A673 (cell line): ENCODE measurements around the gene TNFRSF11A. TPM values are rescaled to one million over a fixed set of nuclear protein-coding genes. Genes with fewer than 3 reads are reported as not detected.

Experiments
- BruUV-seq: library from RNA; stranded (reverse); fragments of 400-500 nt; replicated peaks from 2 replicates; lab custom pipeline; 2021; lab: Mats Ljungman, UMichigan
- CTCF ChIA-PET: fragments of 300-600 bp; sonication (Branson Sonifier 250); formaldehyde crosslinking; loops from one replicate; lab custom pipeline; 2022; ENCODE audit warnings: antibody characterized with exemption; lab: Charles Lee
- POLR2A ChIA-PET: fragments of 300-600 bp; sonication (Branson Sonifier 250); formaldehyde crosslinking; loops from one replicate; lab custom pipeline; 2022; ENCODE audit warnings: antibody characterized with exemption; ENCODE audit not compliant: low non-redundant PET; lab: Charles Lee
- DNase-seq: peaks from one replicate; pipeline ENCODE4 v3.0.0-alpha.2; 2015; ENCODE audit warnings: low spot score
- H3K27ac ChIP-seq: fragments of 200-600 bp; sonication (generic); 2 replicates; pipeline ENCODE4 v1.5.1; 2016; ENCODE audit warnings: mixed run types, low read depth, mild to moderate bottlenecking, mixed read lengths, antibody characterized with exemption, low read length; ENCODE audit not compliant: poor library complexity, severe bottlenecking
- H3K27me3 ChIP-seq: fragments of 200-600 bp; sonication (generic); replicated peaks from 2 replicates; pipeline ENCODE4 v1.6.1; 2017; ENCODE audit warnings: mixed run types, low read depth, mild to moderate bottlenecking, mixed read lengths, antibody characterized with exemption, low read length; ENCODE audit not compliant: insufficient read depth, poor library complexity
- H3K36me3 ChIP-seq: fragments of 200-600 bp; sonication (generic); 2 replicates; pipeline ENCODE4 v1.6.1; 2016; ENCODE audit warnings: mixed run types, mild to moderate bottlenecking, mixed read lengths, antibody characterized with exemption, low read length; ENCODE audit not compliant: insufficient read depth, poor library complexity, severe bottlenecking
- H3K4me1 ChIP-seq: fragments of 200-600 bp; sonication (generic); 2 replicates; pipeline ENCODE4 v1.6.1; 2017; ENCODE audit warnings: mixed run types, mild to moderate bottlenecking, mixed read lengths, antibody characterized with exemption, low read length; ENCODE audit not compliant: insufficient read depth, poor library complexity, severe bottlenecking
- H3K4me3 ChIP-seq: fragments of 200-600 bp; sonication (generic); 2 replicates; pipeline ENCODE4 v1.5.1; 2016; ENCODE audit warnings: low read depth, mixed run types, mild to moderate bottlenecking, mixed read lengths, low read length; ENCODE audit not compliant: poor library complexity, severe bottlenecking
- H3K9me3 ChIP-seq: fragments of 200-600 bp; sonication (generic); 2 replicates; pipeline ENCODE4 v1.6.1; 2016; ENCODE audit warnings: mixed run types, low read depth, mild to moderate bottlenecking, mixed read lengths, antibody characterized with exemption, low read length; ENCODE audit not compliant: poor library complexity, severe bottlenecking
- CTCF ChIP-seq: fragments of 300-800, 200-600 bp; sonication (generic); conservative IDR thresholded peaks from 2 replicates; pipeline ENCODE4 v1.5.1; 2017; ENCODE audit warnings: low read depth, mild to moderate bottlenecking, antibody characterized with exemption, low read length, moderate library complexity, mixed read lengths
- EZH2 ChIP-seq: fragments of 200-600 bp; sonication (generic); IDR thresholded peaks from 2 replicates; pipeline ENCODE4 v1.6.1; 2017; ENCODE audit warnings: borderline replicate concordance, low read depth, mild to moderate bottlenecking, mixed read lengths, antibody characterized with exemption, low read length; ENCODE audit not compliant: poor library complexity, severe bottlenecking
- intact Hi-C: fragments of 100-400 bp; cut with micrococcal nuclease; formaldehyde crosslinking; loops from one replicate; pipeline ENCODE4 v1.10.0; 2022; ENCODE audit not compliant: unreplicated experiment
- total RNA-seq: library from RNA; stranded (reverse); gene quantifications from 2 replicates; pipeline ENCODE4 v1.2.3, GENCODE V29; 2021

TNFRSF11A gene
- total RNA-seq, 1 experiment from 2014 or later = 0.37 TPM

GRCh38 chr18:62294073-62294472 is 31.0 kb upstream of the TNFRSF11A start:
- no peak overlapping the region for H3K4me3 ChIP-seq
- intact Hi-C loops = no loop called here
- POLR2A ChIA-PET = no interaction called here
- TF ChIP-seq EZH2 = no peak
- no peak for TF ChIP-seq CTCF
- H3K4me1 ChIP-seq = no peaks in the 10 kb centered on the region
- no peaks in the 10 kb centered on the region for H3K27me3 ChIP-seq
- H3K36me3 ChIP-seq = no peaks in the 10 kb centered on the region
- H3K9me3 ChIP-seq = no peaks in the 10 kb centered on the region
- CTCF ChIA-PET = no interaction called here
- no peak for DNase-seq
- no TSS peak for BruUV-seq
- H3K27ac ChIP-seq = no peak overlapping the region

- Histone ChIP-seq H3K9me3 (no peaks in the 10 kb centered on the region), H3K4me3 (no peak overlapping the region), H3K27me3 (no peaks in the 10 kb centered on the region), H3K4me1 (no peaks in the 10 kb centered on the region), H3K36me3 (no peaks in the 10 kb centered on the region), H3K27ac (no peak overlapping the region)
- no peak for DNase-seq
- ChIA-PET CTCF (no interaction called here), POLR2A (no interaction called here)
- BruUV-seq = no TSS peak
- TF ChIP-seq EZH2 (no peak), CTCF (no peak)
- intact Hi-C loops = no loop called here
Observed at GRCh38 chr18:62300359-62300963, 24.6 kb upstream of the TNFRSF11A start.

GRCh38 chr18:62301322-62301721 is 23.8 kb upstream of the TNFRSF11A start:
- BruUV-seq = no TSS peak
- Histone ChIP-seq H3K4me1 (no peaks in the 10 kb centered on the region), H3K36me3 (no peaks in the 10 kb centered on the region), H3K9me3 (no peaks in the 10 kb centered on the region), H3K27ac (no peak overlapping the region), H3K4me3 (no peak overlapping the region), H3K27me3 (no peaks in the 10 kb centered on the region)
- no peak for DNase-seq
- TF ChIP-seq CTCF (no peak), EZH2 (no peak)
- intact Hi-C loops = no loop called here
- ChIA-PET CTCF (no interaction called here), POLR2A (no interaction called here)
